OCI-LY7 (cell line): Measurements from ENCODE around the gene CACNA1H. TPM values are rescaled to one million over a fixed set of nuclear protein-coding genes. Genes with fewer than 3 reads are reported as not detected.

Experiments
- BruUV-seq: library from RNA; stranded (reverse); fragments of 400-500 nt; replicated peaks from 2 replicates; lab custom pipeline; 2021; lab: Mats Ljungman, UMichigan
- CTCF ChIA-PET: fragments of 300-600 bp; sonication (Branson Sonifier 250); formaldehyde crosslinking; loops from one replicate; lab custom pipeline; 2022; ENCODE audit warnings: antibody characterized with exemption; ENCODE audit not compliant: unreplicated experiment; lab: Charles Lee
- POLR2A ChIA-PET: fragments of 300-600 bp; sonication (Branson Sonifier 250); formaldehyde crosslinking; loops from one replicate; lab custom pipeline; 2022; ENCODE audit warnings: antibody characterized with exemption; lab: Charles Lee
- DNase-seq: peaks from one replicate; pipeline ENCODE4 v3.0.0-alpha.2; 2015; ENCODE audit warnings: low spot score
- H2AFZ ChIP-seq: fragments of 200-600 bp; sonication (generic), shearing (Covaris generic); 2 replicates; pipeline ENCODE4 v1.6.1; 2014; ENCODE audit warnings: mild to moderate bottlenecking, antibody characterized with exemption, low read length, moderate library complexity
- H3K27ac ChIP-seq: fragments of 200-600 bp; sonication (generic); 2 replicates; pipeline ENCODE4 v1.5.1; 2014; ENCODE audit warnings: mixed run types, low read depth, mild to moderate bottlenecking, moderate library complexity, low read length, inconsistent platforms; ENCODE audit not compliant: poor library complexity, severe bottlenecking
- H3K36me3 ChIP-seq: fragments of 200-600 bp; sonication (generic); 2 replicates; pipeline ENCODE4 v1.6.1; 2014; ENCODE audit warnings: mild to moderate bottlenecking, antibody characterized with exemption, low read length, moderate library complexity, mixed read lengths; ENCODE audit not compliant: insufficient read depth
- H3K4me1 ChIP-seq: fragments of 200-600 bp; sonication (generic); 2 replicates; pipeline ENCODE4 v1.5.1; 2014; ENCODE audit warnings: mild to moderate bottlenecking, low read length; ENCODE audit not compliant: insufficient read depth, poor library complexity, severe bottlenecking
- H3K4me2 ChIP-seq: fragments of 200-600 bp; sonication (generic); 2 replicates; pipeline ENCODE4 v1.6.1; 2014; ENCODE audit warnings: mild to moderate bottlenecking, low read length
- H3K4me3 ChIP-seq: fragments of 200-600 bp; sonication (generic); 2 replicates; pipeline ENCODE4 v1.5.1; 2014; ENCODE audit warnings: mild to moderate bottlenecking, low read depth, low read length; ENCODE audit not compliant: poor library complexity, severe bottlenecking
- H3K79me2 ChIP-seq: fragments of 200-600 bp; sonication (generic); 2 replicates; pipeline ENCODE4 v1.6.1; 2016; ENCODE audit warnings: low read depth, mild to moderate bottlenecking, low read length, moderate library complexity, mixed read lengths; ENCODE audit not compliant: insufficient read depth
- H3K9me2 ChIP-seq: fragments of 200-600 bp; sonication (generic); 2 replicates; pipeline ENCODE4 v1.6.1; 2016; ENCODE audit warnings: mild to moderate bottlenecking, low read length, mixed read lengths; ENCODE audit not compliant: insufficient read depth
- H3K9me3 ChIP-seq: fragments of 200-600 bp; sonication (generic); 2 replicates; pipeline ENCODE4 v1.6.1; 2014; ENCODE audit warnings: mild to moderate bottlenecking, mixed run types, low read length, mixed read lengths
- H4K20me1 ChIP-seq: fragments of 200-600 bp; sonication (generic); 2 replicates; pipeline ENCODE4 v1.6.1; 2014; ENCODE audit warnings: mild to moderate bottlenecking, antibody characterized with exemption, low read length, moderate library complexity, mixed read lengths; ENCODE audit not compliant: insufficient read depth
- EZH2phosphoT487 ChIP-seq: fragments of 200-600 bp; sonication (generic); IDR thresholded peaks from 2 replicates; pipeline ENCODE4 v1.6.1; 2018; ENCODE audit warnings: low read depth, borderline replicate concordance, mild to moderate bottlenecking, mixed run types, antibody characterized with exemption, low read length, moderate library complexity, mixed read lengths
- intact Hi-C: fragments of 100-400 bp; cut with micrococcal nuclease; formaldehyde crosslinking; loops from one replicate; pipeline ENCODE4 v1.10.0; 2022; ENCODE audit not compliant: unreplicated experiment
- total RNA-seq, 2 experiments: library from RNA; depleted of rRNA in 1 of 2; stranded (reverse); fragments of >200 nt in 1 of 2; shearing (Covaris generic) in 1 of 2; gene quantifications; 2 replicates each; pipeline ENCODE4 v1.2.3, GENCODE V29; 2014 to 2022
- TF ChIP-seq, protein P1 (sequence below): fragments of 200-600 bp; sonication (generic); conservative IDR thresholded peaks from 2 replicates; pipeline ENCODE4 v1.5.1; 2014; ENCODE audit warnings: mild to moderate bottlenecking, antibody characterized with exemption, low read length, moderate library complexity, mixed read lengths

CACNA1H gene
- total RNA-seq, 2 experiments from 2014 or later: not detected

DNA sequence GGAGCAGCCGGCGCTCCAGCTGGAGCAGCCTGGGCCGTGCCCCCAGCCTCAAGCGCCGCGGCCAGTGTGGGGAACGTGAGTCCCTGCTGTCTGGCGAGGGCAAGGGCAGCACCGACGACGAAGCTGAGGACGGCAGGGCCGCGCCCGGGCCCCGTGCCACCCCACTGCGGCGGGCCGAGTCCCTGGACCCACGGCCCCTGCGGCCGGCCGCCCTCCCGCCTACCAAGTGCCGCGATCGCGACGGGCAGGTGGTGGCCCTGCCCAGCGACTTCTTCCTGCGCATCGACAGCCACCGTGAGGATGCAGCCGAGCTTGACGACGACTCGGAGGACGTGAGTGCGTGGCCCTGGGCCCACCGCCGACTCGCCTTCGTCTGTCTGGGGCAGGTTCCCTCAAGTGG, 56.2 kb downstream of the CACNA1H start:
- intact Hi-C loops: no loop called here
- H3K4me3 ChIP-seq: no peak overlapping the region
- no peaks in the 10 kb centered on the region for H3K9me2 ChIP-seq
- H3K4me1 ChIP-seq: no peaks in the 10 kb centered on the region
- H3K27ac ChIP-seq: no peak overlapping the region
- no peaks in the 10 kb centered on the region for H4K20me1 ChIP-seq
- no peak for DNase-seq
- H2AFZ ChIP-seq: no peak overlapping the region
- BruUV-seq: no TSS peak
- TF ChIP-seq, protein P1, sequence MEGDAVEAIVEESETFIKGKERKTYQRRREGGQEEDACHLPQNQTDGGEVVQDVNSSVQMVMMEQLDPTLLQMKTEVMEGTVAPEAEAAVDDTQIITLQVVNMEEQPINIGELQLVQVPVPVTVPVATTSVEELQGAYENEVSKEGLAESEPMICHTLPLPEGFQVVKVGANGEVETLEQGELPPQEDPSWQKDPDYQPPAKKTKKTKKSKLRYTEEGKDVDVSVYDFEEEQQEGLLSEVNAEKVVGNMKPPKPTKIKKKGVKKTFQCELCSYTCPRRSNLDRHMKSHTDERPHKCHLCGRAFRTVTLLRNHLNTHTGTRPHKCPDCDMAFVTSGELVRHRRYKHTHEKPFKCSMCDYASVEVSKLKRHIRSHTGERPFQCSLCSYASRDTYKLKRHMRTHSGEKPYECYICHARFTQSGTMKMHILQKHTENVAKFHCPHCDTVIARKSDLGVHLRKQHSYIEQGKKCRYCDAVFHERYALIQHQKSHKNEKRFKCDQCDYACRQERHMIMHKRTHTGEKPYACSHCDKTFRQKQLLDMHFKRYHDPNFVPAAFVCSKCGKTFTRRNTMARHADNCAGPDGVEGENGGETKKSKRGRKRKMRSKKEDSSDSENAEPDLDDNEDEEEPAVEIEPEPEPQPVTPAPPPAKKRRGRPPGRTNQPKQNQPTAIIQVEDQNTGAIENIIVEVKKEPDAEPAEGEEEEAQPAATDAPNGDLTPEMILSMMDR: no peak
- no peak for TF ChIP-seq EZH2phosphoT487
- no peaks in the 10 kb centered on the region for H3K36me3 ChIP-seq
- no peaks in the 10 kb centered on the region for H3K79me2 ChIP-seq
- CTCF ChIA-PET: no interaction called here
- POLR2A ChIA-PET: no interaction called here
- no peak overlapping the region for H3K4me2 ChIP-seq
- no peaks in the 10 kb centered on the region for H3K9me3 ChIP-seq

DNA sequence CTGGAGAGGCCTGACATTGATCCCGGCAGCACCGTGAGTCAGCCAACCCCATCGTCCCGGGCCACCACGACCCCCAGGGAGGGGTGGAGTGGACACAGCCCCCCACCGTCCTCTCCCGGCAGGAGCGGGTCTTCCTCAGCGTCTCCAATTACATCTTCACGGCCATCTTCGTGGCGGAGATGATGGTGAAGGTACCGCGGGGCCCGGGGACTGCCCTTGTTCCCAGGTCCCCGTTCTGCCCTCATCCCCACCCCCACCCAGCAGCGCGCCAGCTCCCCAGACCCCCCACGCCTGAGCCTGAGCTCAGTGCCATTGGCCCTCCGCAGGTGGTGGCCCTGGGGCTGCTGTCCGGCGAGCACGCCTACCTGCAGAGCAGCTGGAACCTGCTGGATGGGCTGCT, 57.6 kb downstream of the CACNA1H start:
- ChIA-PET POLR2A (no interaction called here), CTCF (no interaction called here)
- Histone ChIP-seq H3K4me1 (no peaks in the 10 kb centered on the region), H3K9me3 (no peaks in the 10 kb centered on the region), H4K20me1 (no peaks in the 10 kb centered on the region), H3K4me2 (no peak overlapping the region), H3K79me2 (no peaks in the 10 kb centered on the region), H3K36me3 (no peaks in the 10 kb centered on the region), H3K9me2 (no peaks in the 10 kb centered on the region), H2AFZ (no peak overlapping the region), H3K27ac (no peak overlapping the region), H3K4me3 (no peak overlapping the region)
- intact Hi-C loops: no loop called here
- TF ChIP-seq, protein P1: no peak
- TF ChIP-seq EZH2phosphoT487: no peak
- BruUV-seq: no TSS peak
- DNase-seq: no peak

DNA sequence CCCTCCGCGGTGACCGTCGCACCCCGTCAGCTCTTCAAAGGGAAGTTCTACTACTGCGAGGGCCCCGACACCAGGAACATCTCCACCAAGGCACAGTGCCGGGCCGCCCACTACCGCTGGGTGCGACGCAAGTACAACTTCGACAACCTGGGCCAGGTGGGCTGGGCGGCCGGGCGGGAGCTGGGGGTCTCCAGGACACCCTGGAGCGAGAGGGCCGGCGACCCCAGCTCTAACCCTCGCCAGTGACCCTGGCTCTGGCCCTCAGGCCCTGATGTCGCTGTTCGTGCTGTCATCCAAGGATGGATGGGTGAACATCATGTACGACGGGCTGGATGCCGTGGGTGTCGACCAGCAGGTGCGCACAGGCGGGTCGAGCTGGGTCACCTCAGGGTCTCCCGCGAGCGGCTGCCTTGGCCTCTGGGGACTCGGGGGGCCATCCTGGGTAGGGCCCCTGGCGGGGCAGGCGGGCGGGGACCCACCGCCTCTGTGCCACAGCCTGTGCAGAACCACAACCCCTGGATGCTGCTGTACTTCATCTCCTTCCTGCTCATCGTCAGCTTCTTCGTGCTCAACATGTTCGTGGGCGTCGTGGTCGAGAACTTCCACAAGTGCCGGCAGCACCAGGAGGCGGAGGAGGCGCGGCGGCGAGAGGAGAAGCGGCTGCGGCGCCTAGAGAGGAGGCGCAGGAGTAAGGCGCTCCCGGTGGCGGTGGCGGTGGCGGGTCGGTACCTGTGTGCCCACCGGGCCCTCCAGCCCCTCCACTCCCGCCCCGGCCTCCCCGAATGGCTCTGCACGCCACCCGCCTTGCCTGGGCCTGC, 58.8 kb downstream of the CACNA1H start:
- H2AFZ ChIP-seq: no peak overlapping the region
- no peaks in the 10 kb centered on the region for H3K36me3 ChIP-seq
- no peak for TF ChIP-seq EZH2phosphoT487
- TF ChIP-seq, protein P1: no peak
- H3K9me2 ChIP-seq: no peaks in the 10 kb centered on the region
- no peak overlapping the region for H3K4me3 ChIP-seq
- no peak overlapping the region for H3K27ac ChIP-seq
- H3K9me3 ChIP-seq: no peaks in the 10 kb centered on the region
- H3K4me1 ChIP-seq: no peaks in the 10 kb centered on the region
- no TSS peak for BruUV-seq
- no peak overlapping the region for H3K4me2 ChIP-seq
- no peaks in the 10 kb centered on the region for H3K79me2 ChIP-seq
- intact Hi-C loops: no loop called here
- ChIA-PET POLR2A (no interaction called here), CTCF (interaction anchor here (0.6 kb wide), 1 partner anchor 90 kb away, joined by 3 read pairs; no protein-coding TSS in a partner anchor)
- H4K20me1 ChIP-seq: no peaks in the 10 kb centered on the region
- no peak for DNase-seq
